Measurements from ENCODE around the gene CCDC172.

CCDC172 gene
- long read RNA-seq, result 0 reads

- no peak for TF ChIP-seq CTCF (IDR thresholded peaks at IDR 0.05; ENCODE audit: insufficient read depth, low read length)
- TF ChIP-seq REST (IDR thresholded peaks at IDR 0.05; ENCODE audit: insufficient replicate concordance, low read depth), result no peak
- TF ChIP-seq SPI1 (IDR thresholded peaks at IDR 0.05; ENCODE audit: borderline replicate concordance, low read depth), result no peak
- no peak for TF ChIP-seq POLR2AphosphoS5 (IDR thresholded peaks at IDR 0.05; ENCODE audit: low read depth)
- no peak for TF ChIP-seq GABPA (IDR thresholded peaks at IDR 0.05; ENCODE audit: low read depth)
- no peak within 1 kb of the TSS for H3K4me3 ChIP-seq (replicated peaks; ENCODE audit: insufficient read depth, low read length)
- no peak within 1 kb of the TSS for H3K27ac ChIP-seq (replicated peaks)
Measured at GRCh38 chr10:116324227-116324950, at the start of gene CCDC172. CCDC172 (plus strand) TSS chr10:116324448; CDS start chr10:116325012, 564 bp downstream.

GRCh38 chr10:116276981-116277380, 47.3 kb upstream of the CCDC172 start:
- no peak for DNase-seq (ENCODE audit: low read depth in 1 of 2, low spot score in 1 of 2)
- no peak overlapping the region for H3K4me3 ChIP-seq (replicated peaks; ENCODE audit: insufficient read depth, low read length)
- peaks cover 32% of the 10 kb centered on the region for H3K27me3 ChIP-seq (ENCODE audit: insufficient read depth, poor library complexity, severe bottlenecking)
- no peak overlapping the region for H3K27ac ChIP-seq (replicated peaks)
- TF ChIP-seq GABPA (IDR thresholded peaks at IDR 0.05; ENCODE audit: low read depth), result no peak
- no peak for TF ChIP-seq POLR2AphosphoS5 (IDR thresholded peaks at IDR 0.05; ENCODE audit: low read depth)
- TF ChIP-seq CTCF (IDR thresholded peaks at IDR 0.05; ENCODE audit: insufficient read depth, low read length), result no peak

More at GRCh38 chr10:116324227-116324950, at the start of gene CCDC172:
- DNase-seq (ENCODE audit: low read depth in 1 of 2, low spot score in 1 of 2), result no peak
- H3K27me3 ChIP-seq (ENCODE audit: insufficient read depth, poor library complexity, severe bottlenecking), result no peaks in the 10 kb centered on the region

GRCh38 chr10:116278846-116279245, 45.4 kb upstream of the CCDC172 start:
- no peak for DNase-seq (ENCODE audit: low read depth in 1 of 2, low spot score in 1 of 2)
- no peak for TF ChIP-seq GABPA (IDR thresholded peaks at IDR 0.05; ENCODE audit: low read depth)
- TF ChIP-seq CTCF (IDR thresholded peaks at IDR 0.05; ENCODE audit: insufficient read depth, low read length), result no peak
- TF ChIP-seq REST (IDR thresholded peaks at IDR 0.05; ENCODE audit: insufficient replicate concordance, low read depth), result no peak
- no peak for TF ChIP-seq POLR2AphosphoS5 (IDR thresholded peaks at IDR 0.05; ENCODE audit: low read depth)
- no peak for TF ChIP-seq SPI1 (IDR thresholded peaks at IDR 0.05; ENCODE audit: borderline replicate concordance, low read depth)
- H3K4me3 ChIP-seq (replicated peaks; ENCODE audit: insufficient read depth, low read length), result no peak overlapping the region
- H3K27me3 ChIP-seq (ENCODE audit: insufficient read depth, poor library complexity, severe bottlenecking), result peaks cover 16% of the 10 kb centered on the region
- no peak overlapping the region for H3K27ac ChIP-seq (replicated peaks)
